ENCODE measurements around the gene ORC2.
A peak's percentile ranks its signal among the peaks of the same experiment; 100 is the strongest.
"Not testable (repeated sequence)": the region's sequence is repeated elsewhere in the genome, so short reads cannot be mapped to it uniquely, and the experiment has no call there.

Gene ORC2

GRCh38 chr2:200963124-200963917, at the start of gene ORC2:
ORC2 (minus strand) TSS chr2:200963660; CDS start chr2:200958123, 5,537 bp downstream.
- DNase-seq, result peak; percentile 96

- DNase-seq, result no peak
These were observed 44.9 kb upstream of the ORC2 start for GRCh38 chr2:201008296-201008829.

- peak; percentile 1 for DNase-seq
These were observed 44.1 kb upstream of the ORC2 start for GRCh38 chr2:201007584-201007998.

GRCh38 chr2:201006704-201007103, 43.2 kb upstream of the ORC2 start:
- DNase-seq, result no peak

GRCh38 chr2:201004370-201004769, 40.9 kb upstream of the ORC2 start:
- no peak for DNase-seq

GRCh38 chr2:200993097-200993496, 29.6 kb upstream of the ORC2 start:
- no peak for DNase-seq

GRCh38 chr2:200987137-200987536, 23.7 kb upstream of the ORC2 start:
- no peak for DNase-seq

- no peak for DNase-seq
These were observed 22.3 kb upstream of the ORC2 start for GRCh38 chr2:200985799-200986198.

GRCh38 chr2:200976710-200977109, 13.2 kb upstream of the ORC2 start:
- no peak for DNase-seq

GRCh38 chr2:200975672-200976071, 12.2 kb upstream of the ORC2 start:
- DNase-seq, result no peak

GRCh38 chr2:200970057-200970456, 6.6 kb upstream of the ORC2 start:
- DNase-seq, result not testable (repeated sequence)

- no peak for DNase-seq
These were observed 5.3 kb upstream of the ORC2 start for GRCh38 chr2:200968735-200969134.

- DNase-seq, result no peak
These were observed 4.7 kb upstream of the ORC2 start for GRCh38 chr2:200968162-200968561.

GRCh38 chr2:200966770-200967169, 3.3 kb upstream of the ORC2 start:
- DNase-seq, result peak; percentile 10

GRCh38 chr2:200964498-200964897, 1.0 kb upstream of the ORC2 start:
- DNase-seq, result peak; percentile 3

- DNase-seq, result not testable (repeated sequence)
These were observed 425 bp upstream of the ORC2 start for GRCh38 chr2:200963918-200964252.

GRCh38 chr2:200962811-200963123, 693 bp downstream of the ORC2 start:
- no peak for DNase-seq

- no peak for DNase-seq
These were observed 1.8 kb downstream of the ORC2 start for GRCh38 chr2:200961674-200962073.

- DNase-seq, result no peak
These were observed 13.1 kb downstream of the ORC2 start for GRCh38 chr2:200950378-200950777.

- no peak for DNase-seq
These were observed 18.1 kb downstream of the ORC2 start for GRCh38 chr2:200945395-200945729.

- DNase-seq, result no peak
These were observed 18.7 kb downstream of the ORC2 start for GRCh38 chr2:200944467-200945394.

GRCh38 chr2:200943527-200944105, 19.8 kb downstream of the ORC2 start:
- DNase-seq, result no peak

- no peak for DNase-seq
These were observed 23.6 kb downstream of the ORC2 start for GRCh38 chr2:200939832-200940231.
